Activated naive CD8-positive, alpha-beta T cell treated with anti-CD3 and anti-CD28 coated beads, Interleukin-2, amount 50 U/mL, for 24 hours (primary cell): ENCODE measurements around the gene AGL.
A peak's percentile ranks its signal among the peaks of the same experiment; 100 is the strongest.
"Not testable (repeated sequence)": the region's sequence is repeated elsewhere in the genome, so short reads cannot be mapped to it uniquely, and the experiment has no call there.

Experiments used
- ATAC-seq: fragments of 150-1000 bp; cut with Tn5 transposase; one replicate; pipeline ENCODE4 v1.10.0; 2021
- DNase-seq: peaks from one replicate; pipeline ENCODE4 v3.0.0; 2021
- H3K27ac Mint-ChIP-seq: one replicate; pipeline ENCODE4 v1.8.0; 2021; ENCODE audit warnings: mild to moderate bottlenecking, mixed read lengths
- H3K27me3 Mint-ChIP-seq: one replicate; pipeline ENCODE4 v1.8.0; 2021; ENCODE audit warnings: mixed read lengths
- H3K36me3 Mint-ChIP-seq: one replicate; pipeline ENCODE4 v1.8.0; 2021; ENCODE audit warnings: low read depth, mixed read lengths
- H3K4me1 Mint-ChIP-seq: one replicate; pipeline ENCODE4 v1.8.0; 2021; ENCODE audit warnings: mixed read lengths
- H3K4me3 Mint-ChIP-seq: one replicate; pipeline ENCODE4 v1.8.0; 2021; ENCODE audit warnings: mild to moderate bottlenecking, moderate library complexity, mixed read lengths
- H3K9me3 Mint-ChIP-seq: one replicate; pipeline ENCODE4 v1.8.0; 2021; ENCODE audit warnings: mixed read lengths

Gene AGL

GRCh38 chr1:99969729-99970621, 119.8 kb downstream of the AGL start, which contains the start of gene SLC35A3:
SLC35A3 (plus strand) TSS chr1:99969996; CDS start chr1:99993555, 23,559 bp downstream.
- Mint-ChIP-seq H3K36me3 (peaks cover 2% of the 10 kb centered on the region), H3K27me3 (no peaks in the 10 kb centered on the region), H3K9me3 (no peaks in the 10 kb centered on the region), H3K4me3 (peak within 1 kb of the TSS; percentile 99), H3K4me1 (peaks cover 36% of the 10 kb centered on the region), H3K27ac (peak within 1 kb of the TSS; percentile 88)
- ATAC-seq (peak; percentile 95), DNase-seq (peak; percentile 86)

GRCh38 chr1:99970713-99971255, 120.6 kb downstream of the AGL start:
- ATAC-seq: no peak
- Mint-ChIP-seq H3K27ac (peak overlapping the region; percentile 85), H3K27me3 (no peaks in the 10 kb centered on the region), H3K4me3 (peak overlapping the region; percentile 99), H3K36me3 (peaks cover 6% of the 10 kb centered on the region), H3K4me1 (peaks cover 36% of the 10 kb centered on the region), H3K9me3 (no peaks in the 10 kb centered on the region)
- DNase-seq: no peak

- Mint-ChIP-seq H3K36me3 (peaks cover 11% of the 10 kb centered on the region), H3K4me1 (peaks cover 36% of the 10 kb centered on the region)
- H3K4me3 Mint-ChIP-seq, DNase-seq, H3K9me3 Mint-ChIP-seq, ATAC-seq, H3K27ac Mint-ChIP-seq, H3K27me3 Mint-ChIP-seq: not testable (repeated sequence)
Observed at GRCh38 chr1:99972066-99972465, 121.9 kb downstream of the AGL start.
